Activated CD8-positive, alpha-beta memory T cell treated with anti-CD3 and anti-CD28 coated beads for 24 hours (primary cell): ENCODE data around the gene GBX2.
"Not testable (repeated sequence)": the region's sequence is repeated elsewhere in the genome, so short reads cannot be mapped to it uniquely, and the experiment has no call there.

Experiments
- DNase-seq: peaks from one replicate; pipeline ENCODE4 v3.0.0-alpha.2; 2020

Gene GBX2

DNA sequence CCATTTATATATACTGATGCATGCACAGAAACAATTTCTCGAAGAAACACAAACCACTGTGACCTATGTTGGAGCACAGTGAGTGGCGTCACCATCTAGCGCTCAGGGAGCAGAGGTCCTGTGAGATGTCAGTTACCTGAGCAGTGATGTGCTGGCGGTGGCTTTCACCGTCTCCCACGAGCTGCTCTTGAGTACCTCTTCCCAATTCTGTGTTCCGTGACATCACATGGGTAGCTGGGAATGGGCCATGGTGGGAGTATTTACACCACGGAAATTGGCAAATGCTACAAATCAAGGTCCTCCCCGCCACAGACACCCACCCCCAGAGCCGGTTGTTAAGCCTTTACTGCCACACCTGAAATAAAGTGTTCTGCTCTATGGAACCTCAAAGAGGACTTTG, 24.4 kb downstream of the GBX2 start:
- no peak for DNase-seq

DNA sequence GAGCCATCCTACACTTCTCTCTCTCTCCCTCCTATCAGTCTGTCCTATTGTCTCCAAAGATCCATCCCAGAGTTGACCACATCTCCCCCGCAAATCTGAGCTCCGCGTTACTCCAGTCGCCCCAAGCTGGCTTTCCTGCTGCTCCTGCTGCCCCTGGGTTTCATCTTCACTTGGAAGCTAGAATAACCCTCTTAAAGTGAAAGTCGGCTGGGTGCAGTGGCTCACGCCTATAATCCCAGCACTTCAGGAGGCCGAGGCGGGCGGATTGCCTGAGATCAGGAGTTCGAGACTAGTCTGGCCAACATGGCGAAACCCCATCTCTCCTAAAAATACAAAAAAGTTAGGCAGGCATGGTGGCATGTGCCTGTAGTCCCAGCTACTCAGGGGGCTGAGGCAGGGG, 26.6 kb downstream of the GBX2 start:
- not testable (repeated sequence) for DNase-seq

DNA sequence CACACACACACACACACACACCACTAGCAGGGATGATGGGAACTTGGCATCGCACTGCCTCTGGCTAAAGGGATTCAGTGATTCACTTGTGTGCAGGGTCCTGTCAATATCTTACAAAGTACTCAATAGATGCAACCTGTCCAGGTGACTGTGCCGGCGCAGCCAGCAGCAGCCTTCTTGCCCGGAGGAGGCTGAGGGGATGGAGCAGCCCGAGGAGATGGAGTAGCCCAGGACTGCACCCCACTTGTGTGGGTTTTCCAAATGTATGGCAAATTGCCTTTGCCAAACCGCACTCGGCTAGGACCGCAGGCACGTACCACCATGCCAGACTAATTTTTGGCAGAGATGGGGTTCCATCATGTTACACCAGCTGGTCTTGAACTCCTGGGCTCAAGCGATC, 31.1 kb downstream of the GBX2 start:
- DNase-seq, result no peak

DNA sequence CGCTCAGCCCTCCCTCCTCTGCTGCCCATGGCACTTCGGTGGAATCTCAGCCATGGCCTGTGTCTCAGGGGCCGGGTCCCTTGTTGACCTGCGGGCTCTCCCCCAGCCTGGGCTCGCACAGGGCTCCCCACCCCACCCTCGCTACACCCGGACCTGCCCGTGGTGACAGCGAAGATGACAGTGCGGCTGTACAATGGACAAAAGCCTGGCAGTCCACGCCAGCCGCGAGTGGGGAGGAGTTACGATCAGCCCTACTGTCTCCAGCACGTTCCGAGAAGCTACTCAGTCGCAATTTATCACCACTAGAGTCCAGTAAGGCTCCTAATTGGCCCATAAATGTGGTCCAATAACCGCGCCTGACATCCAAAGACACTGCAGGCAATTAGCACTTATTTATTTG, 31.6 kb downstream of the GBX2 start:
- no peak for DNase-seq

DNA sequence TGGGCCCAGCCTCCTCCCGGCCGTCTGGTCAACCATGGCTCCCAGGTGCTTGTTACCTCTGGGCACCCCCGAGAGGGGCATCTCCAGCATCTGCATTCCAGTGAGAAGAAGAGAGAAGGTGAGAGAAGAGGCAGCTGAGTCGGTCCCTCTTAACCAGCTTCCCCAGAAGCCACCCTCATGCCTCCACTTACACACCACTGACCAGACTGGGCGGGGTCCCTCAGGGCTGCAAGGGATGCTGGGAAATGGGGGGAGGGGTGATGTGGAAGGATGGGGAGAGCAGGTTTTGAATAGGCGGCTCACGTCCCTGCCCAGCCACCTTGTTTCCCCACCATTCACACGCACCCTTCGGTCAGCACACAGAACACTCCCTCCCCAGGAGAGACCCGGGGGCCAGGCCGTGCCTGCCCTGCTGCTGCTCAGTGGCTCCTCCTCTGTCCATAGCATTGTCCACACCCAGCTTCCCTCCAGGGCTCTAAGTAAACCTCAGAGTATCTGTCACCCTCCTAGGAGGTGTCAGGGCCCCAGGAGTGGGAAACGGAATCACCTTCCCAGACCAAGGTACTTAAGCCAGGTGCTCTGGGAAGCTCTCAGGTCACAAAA, 34.7 kb downstream of the GBX2 start:
- no peak for DNase-seq

GRCh38 chr2:236131073-236131692, 37.0 kb downstream of the GBX2 start:
- no peak for DNase-seq

DNA sequence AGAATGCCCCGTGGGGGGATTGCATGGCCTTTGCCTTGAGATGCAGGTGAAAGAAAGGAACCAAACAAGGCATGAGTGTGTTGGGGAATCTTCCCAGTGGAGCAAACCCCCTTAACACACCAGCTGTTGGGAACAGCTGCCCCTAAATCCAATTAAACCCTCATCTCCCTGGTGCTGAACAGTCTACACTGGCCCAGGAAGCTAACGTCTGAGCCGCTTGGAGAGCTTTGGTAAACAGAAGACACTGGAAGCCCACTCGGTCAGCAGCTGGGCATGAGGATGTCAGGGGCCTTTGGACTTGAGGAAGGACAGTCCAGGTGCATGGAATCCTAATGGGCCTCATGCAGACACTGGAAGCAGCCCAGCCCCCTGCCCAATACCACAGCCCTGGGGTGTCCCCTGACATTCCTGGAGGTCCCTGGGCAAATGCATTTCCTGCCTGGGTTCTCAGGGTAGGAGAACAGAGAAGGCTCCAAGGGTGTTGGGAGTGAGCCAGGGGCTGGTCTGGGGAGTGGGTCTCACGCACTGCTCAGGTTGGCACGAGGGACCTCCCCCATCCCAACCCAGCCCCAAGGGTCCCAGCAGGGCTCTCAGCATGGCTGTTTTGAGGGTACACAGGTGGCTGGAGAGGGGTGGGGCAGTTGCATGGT, 37.7 kb downstream of the GBX2 start:
- DNase-seq, result no peak

DNA sequence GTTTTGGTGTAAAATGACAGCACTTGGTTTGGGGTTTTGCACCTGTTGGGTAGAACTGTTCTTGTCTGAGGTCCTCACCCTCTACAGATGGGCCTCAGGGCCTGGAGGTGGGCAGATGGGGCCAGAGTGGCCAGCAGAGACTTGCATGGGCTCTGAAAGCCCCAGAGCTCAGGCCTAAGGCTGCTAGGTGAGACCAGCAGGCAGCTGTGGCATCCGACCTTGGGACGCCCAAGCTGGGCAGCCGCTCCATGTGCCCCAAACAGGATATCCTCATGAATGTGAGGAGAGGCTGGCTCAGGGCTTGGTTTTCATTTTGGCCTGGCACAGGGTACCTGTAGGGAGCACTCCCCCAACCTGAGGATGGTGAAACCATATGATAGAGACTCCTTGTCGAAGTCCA, 38.3 kb downstream of the GBX2 start:
- DNase-seq, result no peak

- DNase-seq, result no peak
Measured at GRCh38 chr2:236128321-236128720, 39.9 kb downstream of the GBX2 start.

GRCh38 chr2:236127010-236127409, 41.2 kb downstream of the GBX2 start:
- DNase-seq, result no peak

DNA sequence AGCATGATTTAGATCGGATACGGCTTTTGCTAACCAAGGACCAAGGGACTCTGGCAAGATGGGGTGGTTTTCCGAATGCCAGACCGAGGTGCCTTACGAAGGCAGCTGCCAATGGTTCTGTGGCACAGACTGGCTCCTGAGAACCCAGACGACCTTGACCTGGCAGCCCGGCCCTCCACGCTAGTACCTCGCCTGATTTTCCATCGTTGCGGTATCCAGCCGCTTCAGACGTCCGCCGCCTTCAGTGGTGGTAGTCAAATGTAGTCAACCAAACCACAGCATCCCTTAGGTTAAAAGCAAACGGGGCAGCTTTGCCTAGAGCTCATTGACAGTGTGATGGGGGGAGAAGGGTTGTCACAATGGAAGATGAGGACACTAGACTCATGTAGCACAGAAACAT, 42.6 kb downstream of the GBX2 start:
- no peak for DNase-seq

GRCh38 chr2:236124182-236124893, 43.8 kb downstream of the GBX2 start:
- DNase-seq, result no peak

GRCh38 chr2:236123716-236124115, 44.5 kb downstream of the GBX2 start:
- DNase-seq, result no peak

GRCh38 chr2:236122236-236122635, 46.0 kb downstream of the GBX2 start:
- no peak for DNase-seq

DNA sequence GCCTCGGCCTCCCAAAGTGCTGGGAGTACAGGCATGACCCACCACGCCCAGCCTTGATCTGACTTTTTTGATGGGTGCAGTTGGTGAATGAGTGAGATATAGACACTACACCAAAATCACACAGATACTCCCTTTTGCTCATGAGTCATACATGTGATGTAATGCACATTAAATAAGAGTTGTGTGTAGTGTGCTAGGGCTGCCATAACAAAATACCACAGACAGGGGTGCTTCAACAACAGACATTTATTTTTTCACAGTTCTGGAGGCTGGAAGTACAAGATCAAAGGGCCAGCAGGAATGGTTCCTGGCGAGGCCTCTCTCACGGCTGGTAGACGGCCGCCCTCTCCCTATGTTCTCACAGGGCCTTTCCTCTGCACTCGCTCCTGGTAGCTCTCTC, 46.6 kb downstream of the GBX2 start:
- no peak for DNase-seq

DNA sequence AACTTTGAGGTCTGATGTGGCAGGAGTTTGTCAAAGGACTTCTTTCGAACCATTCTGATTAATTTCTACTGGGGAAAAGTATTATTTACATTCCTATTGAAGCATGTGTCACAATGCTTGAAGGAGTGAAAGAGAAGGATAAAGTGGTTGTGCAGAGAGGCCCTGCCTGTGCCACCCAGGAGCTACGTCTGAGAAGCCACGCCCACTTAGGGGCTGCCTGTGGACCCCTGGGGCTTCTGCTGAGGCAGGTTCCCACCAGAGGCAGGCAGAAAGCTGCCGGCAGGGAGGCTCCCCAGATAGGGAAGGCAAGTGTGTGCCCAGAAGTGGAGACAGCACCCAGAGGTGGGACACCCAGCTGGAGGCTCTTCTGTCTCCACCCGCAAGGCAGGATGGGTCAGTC, 47.4 kb downstream of the GBX2 start:
- no peak for DNase-seq

DNA sequence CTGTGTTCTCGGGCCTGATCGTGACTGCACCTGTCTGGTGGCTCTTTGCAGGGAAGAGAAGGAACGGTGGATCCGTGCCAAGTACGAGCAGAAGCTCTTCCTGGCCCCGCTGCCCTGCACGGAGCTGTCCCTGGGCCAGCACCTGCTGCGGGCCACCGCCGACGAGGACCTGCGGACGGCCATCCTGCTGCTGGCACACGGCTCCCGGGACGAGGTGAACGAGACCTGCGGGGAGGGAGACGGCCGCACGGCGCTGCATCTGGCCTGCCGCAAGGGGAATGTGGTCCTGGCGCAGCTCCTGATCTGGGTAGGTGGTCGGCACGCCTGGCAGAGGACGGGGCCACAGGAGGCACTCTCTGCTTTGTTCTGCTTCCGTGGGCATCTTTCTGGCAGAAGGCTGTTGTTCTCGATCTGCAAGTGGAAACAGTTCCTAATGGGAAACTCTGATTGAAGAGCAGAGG, 48.0 kb downstream of the GBX2 start:
- DNase-seq, result no peak

- no peak for DNase-seq
Measured at GRCh38 chr2:236119476-236119875, 48.7 kb downstream of the GBX2 start.

DNA sequence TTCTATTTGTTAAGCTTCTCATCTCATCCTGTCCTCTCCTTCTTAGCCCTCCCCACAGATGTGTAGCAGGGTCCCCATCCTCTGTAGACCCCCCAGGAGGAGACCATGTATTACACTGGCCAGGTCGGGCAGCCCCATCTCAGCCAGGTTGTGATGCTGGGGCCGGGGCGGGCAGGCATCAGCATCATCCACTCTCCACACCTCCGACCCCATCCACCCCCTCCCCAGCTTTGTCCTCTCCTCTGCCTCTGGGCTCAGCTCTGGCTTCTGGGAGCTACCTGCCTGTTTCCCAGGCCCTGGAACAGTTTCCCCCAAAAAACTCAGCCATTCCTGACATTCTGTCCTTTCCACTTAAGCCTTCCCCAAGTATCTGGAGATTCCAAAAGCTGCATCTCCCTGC, 49.2 kb downstream of the GBX2 start:
- DNase-seq, result no peak

- no peak for DNase-seq
Measured at GRCh38 chr2:236117861-236118269, 50.3 kb downstream of the GBX2 start.

DNA sequence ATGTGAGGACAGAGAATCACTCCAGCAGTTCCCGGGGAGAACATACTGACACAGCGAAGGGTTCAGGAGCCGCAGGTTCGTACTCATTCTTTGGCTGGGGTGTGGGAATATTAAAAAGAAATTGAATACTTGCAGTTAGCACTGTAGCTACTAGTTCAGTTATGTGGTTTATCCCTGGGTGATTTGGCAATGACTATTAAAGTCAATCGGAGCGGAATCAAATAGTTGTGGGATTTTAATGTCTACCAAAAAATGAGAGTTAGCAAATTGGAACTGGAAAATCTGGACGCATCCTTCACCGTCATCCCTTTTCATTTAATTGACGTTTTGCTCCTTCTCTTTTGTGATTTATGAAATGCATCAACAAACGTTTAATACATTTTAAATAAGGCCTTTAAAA, 50.8 kb downstream of the GBX2 start:
- no peak for DNase-seq
